CD4-positive, alpha-beta T cell (primary cell): ENCODE data around the gene TSHZ1. TPM values are rescaled to one million over a fixed set of nuclear protein-coding genes. Genes with fewer than 3 reads are reported as not detected.
A peak's percentile ranks its signal among the peaks of the same experiment; 100 is the strongest.

Experiments used
- ATAC-seq: fragments of 200-7000 bp; cut with Tn5 transposase; one replicate; pipeline ENCODE4 v1.10.0; 2022; ENCODE audit warnings: mild to moderate bottlenecking; ENCODE audit not compliant: poor library complexity
- CTCF ChIA-PET: fragments of 350-600 bp; sonication (Branson Sonifier 250); formaldehyde crosslinking; loops from one replicate; lab custom pipeline; 2021; ENCODE audit warnings: antibody characterized with exemption, inconsistent platforms; lab: Charles Lee
- POLR2A ChIA-PET: fragments of 350-600 bp; sonication (Branson Sonifier 250); formaldehyde crosslinking; loops from one replicate; lab custom pipeline; 2021; ENCODE audit warnings: antibody characterized with exemption, inconsistent platforms; lab: Charles Lee
- DNase-seq, 14 experiments: peaks; one replicate each; pipeline ENCODE4 v3.0.0-alpha.2; 2013 to 2020; ENCODE audit warnings: mixed read lengths in 2 of 14
- H3K27ac ChIP-seq, 2 donors: one replicate each; pipeline versions ENCODE4 v1.5.1 to v1.7.0; 2013; ENCODE audit warnings: low read length in 2 of 2, low read depth in 1 of 2, mild to moderate bottlenecking in 1 of 2
- H3K27me3 ChIP-seq, 2 experiments: 1 replicate in 1 of 2; 2 replicates in 1 of 2; pipeline versions ENCODE4 v1.6.1 to v1.7.0; 2013; ENCODE audit warnings: low read length in 2 of 2, control low read depth in 1 of 2, mild to moderate bottlenecking in 1 of 2, moderate library complexity in 1 of 2; ENCODE audit not compliant: insufficient read depth in 2 of 2, control insufficient read depth in 1 of 2
- H3K36me3 ChIP-seq: one replicate; pipeline ENCODE4 v1.6.1; 2013; ENCODE audit warnings: low read length, control low read depth; ENCODE audit not compliant: insufficient read depth
- H3K4me1 ChIP-seq: one replicate; pipeline ENCODE4 v1.6.1; 2013; ENCODE audit warnings: low read length, control low read depth; ENCODE audit not compliant: insufficient read depth
- H3K4me3 ChIP-seq: one replicate; pipeline ENCODE4 v1.5.1; 2013; ENCODE audit warnings: mild to moderate bottlenecking, low read length, moderate library complexity
- H3K9me3 ChIP-seq, 2 experiments: 1 replicate in 1 of 2; 2 replicates in 1 of 2; pipeline versions ENCODE4 v1.6.1 to v1.7.0; 2013; ENCODE audit warnings: low read length in 2 of 2, mild to moderate bottlenecking in 2 of 2, control low read depth in 1 of 2, moderate library complexity in 1 of 2; ENCODE audit not compliant: control insufficient read depth in 1 of 2, insufficient read depth in 1 of 2
- H3K27ac Mint-ChIP-seq: one replicate; pipeline ENCODE4 v1.8.0; 2020; ENCODE audit warnings: mixed read lengths
- H3K27me3 Mint-ChIP-seq: one replicate; pipeline ENCODE4 v1.8.0; 2021; ENCODE audit warnings: mixed read lengths
- H3K36me3 Mint-ChIP-seq: one replicate; pipeline ENCODE4 v1.8.0; 2021; ENCODE audit warnings: low read depth, mixed read lengths
- H3K4me1 Mint-ChIP-seq: one replicate; pipeline ENCODE4 v1.8.0; 2021; ENCODE audit warnings: low read depth, mixed read lengths
- H3K4me3 Mint-ChIP-seq: one replicate; pipeline ENCODE4 v1.8.0; 2020; ENCODE audit warnings: mild to moderate bottlenecking, mixed read lengths
- H3K9me3 Mint-ChIP-seq: one replicate; pipeline ENCODE4 v1.8.0; 2020; ENCODE audit warnings: mixed read lengths
- intact Hi-C, 2 experiments: fragments of 100-400 bp; cut with DNase I in 1 of 2; cut with micrococcal nuclease in 1 of 2; formaldehyde crosslinking; loops; one replicate each; pipeline versions ENCODE4 v1.15.1 to v1.9.0; 2023 to 2025; cut with DNase I, micrococcal nuclease
- total RNA-seq, 174 experiments: library from RNA in 2 of 174; stranded (reverse) in 2 of 174; gene quantifications; one replicate each; pipeline ENCODE4 v1.2.3 and lab custom pipeline; 2021 to 2026
- TF ChIP-seq, protein P1 (sequence below): fragments of 200-600 bp; IDR thresholded peaks from one replicate; pipeline ENCODE4 v1.8.0; 2022; ENCODE audit warnings: antibody characterized with exemption, mild to moderate bottlenecking

The TSHZ1 gene
- total RNA-seq, 2 experiments from 2014 or later = 19.9 to 21.5 TPM

DNA sequence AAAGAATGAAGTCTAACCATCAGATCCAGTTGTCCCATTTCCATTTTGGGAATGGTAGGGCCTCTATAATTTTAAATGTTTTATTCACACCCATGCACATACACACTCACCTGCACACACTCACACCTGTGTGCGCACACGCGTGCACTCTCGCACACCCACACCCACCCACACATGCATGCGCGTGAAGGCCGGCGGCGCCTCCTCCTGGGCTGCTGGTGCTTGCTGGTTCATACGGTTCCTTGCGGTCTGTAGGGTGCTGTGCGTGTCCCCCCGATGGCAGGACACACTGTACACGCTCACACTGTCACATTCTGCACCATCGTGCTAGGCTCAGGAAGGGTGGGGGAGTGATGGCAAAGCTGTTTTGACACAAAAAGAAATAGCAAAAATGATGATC lies 63.2 kb downstream of the TSHZ1 start:
- ATAC-seq (no peak), DNase-seq (no peak)
- Histone ChIP-seq H3K9me3 (no peaks in the 10 kb centered on the region), H3K27ac (no peak overlapping the region), H3K27me3 (no peaks in the 10 kb centered on the region), H3K4me3 (no peak overlapping the region), H3K36me3 (no peaks in the 10 kb centered on the region), H3K4me1 (peaks cover 38% of the 10 kb centered on the region)
- CTCF ChIA-PET = no interaction called here
- Mint-ChIP-seq H3K4me3 (no peak overlapping the region), H3K9me3 (no peaks in the 10 kb centered on the region), H3K36me3 (no peaks in the 10 kb centered on the region), H3K27ac (no peak overlapping the region), H3K4me1 (peaks cover 78% of the 10 kb centered on the region), H3K27me3 (no peaks in the 10 kb centered on the region)
- TF ChIP-seq, protein P1, sequence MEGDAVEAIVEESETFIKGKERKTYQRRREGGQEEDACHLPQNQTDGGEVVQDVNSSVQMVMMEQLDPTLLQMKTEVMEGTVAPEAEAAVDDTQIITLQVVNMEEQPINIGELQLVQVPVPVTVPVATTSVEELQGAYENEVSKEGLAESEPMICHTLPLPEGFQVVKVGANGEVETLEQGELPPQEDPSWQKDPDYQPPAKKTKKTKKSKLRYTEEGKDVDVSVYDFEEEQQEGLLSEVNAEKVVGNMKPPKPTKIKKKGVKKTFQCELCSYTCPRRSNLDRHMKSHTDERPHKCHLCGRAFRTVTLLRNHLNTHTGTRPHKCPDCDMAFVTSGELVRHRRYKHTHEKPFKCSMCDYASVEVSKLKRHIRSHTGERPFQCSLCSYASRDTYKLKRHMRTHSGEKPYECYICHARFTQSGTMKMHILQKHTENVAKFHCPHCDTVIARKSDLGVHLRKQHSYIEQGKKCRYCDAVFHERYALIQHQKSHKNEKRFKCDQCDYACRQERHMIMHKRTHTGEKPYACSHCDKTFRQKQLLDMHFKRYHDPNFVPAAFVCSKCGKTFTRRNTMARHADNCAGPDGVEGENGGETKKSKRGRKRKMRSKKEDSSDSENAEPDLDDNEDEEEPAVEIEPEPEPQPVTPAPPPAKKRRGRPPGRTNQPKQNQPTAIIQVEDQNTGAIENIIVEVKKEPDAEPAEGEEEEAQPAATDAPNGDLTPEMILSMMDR = no peak
- intact Hi-C loops = no loop called here
- POLR2A ChIA-PET = no interaction called here

DNA sequence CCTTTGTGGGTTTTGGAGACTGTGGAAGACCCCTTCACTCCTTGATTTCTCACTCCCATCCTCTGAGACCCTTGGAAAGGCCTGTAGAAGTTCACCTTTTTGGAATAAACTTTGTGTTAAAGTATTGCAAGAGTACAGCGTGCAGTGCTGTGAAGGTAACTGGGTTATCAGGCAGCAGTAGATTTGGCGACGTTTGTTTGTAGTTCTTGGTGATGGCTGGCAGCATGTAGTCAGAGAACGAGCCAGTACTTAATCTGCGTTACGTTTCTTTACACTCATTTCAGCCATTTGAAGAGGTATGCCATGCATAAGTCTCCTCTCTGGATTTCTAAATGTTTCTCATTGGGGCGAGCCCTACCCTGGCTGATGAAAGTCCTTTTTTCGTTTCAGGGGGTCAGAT lies 64.6 kb downstream of the TSHZ1 start:
- H3K4me1 Mint-ChIP-seq = peaks cover 79% of the 10 kb centered on the region
- ChIA-PET CTCF (no interaction called here), POLR2A (no interaction called here)

DNA sequence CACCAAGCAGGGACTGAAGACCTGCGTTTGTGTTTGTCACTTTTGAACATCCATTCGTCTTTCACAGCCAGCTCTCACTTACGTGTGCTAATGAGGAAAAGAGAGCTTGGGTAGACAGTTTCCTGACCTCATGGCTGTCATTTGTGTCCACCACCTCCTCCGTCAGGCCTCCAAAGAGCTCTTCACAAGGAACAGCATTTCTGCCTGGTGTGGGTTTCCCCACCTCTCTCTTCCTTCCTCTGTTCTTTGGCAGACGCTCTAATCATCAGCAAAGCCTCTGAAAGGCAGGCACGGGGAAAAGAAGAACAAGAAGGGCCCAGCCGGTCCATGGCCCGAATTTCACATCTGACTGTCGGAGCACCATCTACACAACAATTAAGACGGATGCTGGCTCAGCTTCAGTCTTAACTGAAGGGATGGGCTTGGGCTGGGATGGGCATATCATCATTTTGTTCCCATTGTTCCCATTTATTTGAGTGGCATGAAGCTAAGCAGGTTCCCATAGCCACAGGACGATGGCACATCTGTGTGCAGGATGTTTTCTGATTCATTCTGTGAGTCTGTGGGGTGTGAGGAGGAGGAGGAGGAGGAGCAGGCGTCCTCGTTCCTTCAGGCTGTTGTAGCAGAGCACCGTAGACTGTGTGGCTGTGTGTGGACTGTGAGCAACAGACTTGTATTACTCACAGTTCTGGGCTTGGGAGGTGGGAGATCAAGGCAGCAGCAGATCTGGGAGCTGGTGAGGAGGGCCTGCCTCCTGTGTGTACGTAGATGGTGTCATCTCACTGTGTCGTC lies 66.4 kb downstream of the TSHZ1 start:
- CTCF ChIA-PET = no interaction called here
- H3K4me3 ChIP-seq = no peak overlapping the region
- TF ChIP-seq, protein P1 = no peak
- POLR2A ChIA-PET = interaction anchor here (0.7 kb wide), 1 partner anchor 29 kb away, joined by 3 read pairs; no protein-coding TSS in a partner anchor
- H3K36me3 Mint-ChIP-seq = peaks cover 9% of the 10 kb centered on the region
- H3K4me1 ChIP-seq = peaks cover 33% of the 10 kb centered on the region
- H3K27ac ChIP-seq = no peak overlapping the region
- H3K9me3 Mint-ChIP-seq = no peaks in the 10 kb centered on the region
- H3K27me3 ChIP-seq = no peaks in the 10 kb centered on the region
- no peak overlapping the region for H3K4me3 Mint-ChIP-seq
- no peaks in the 10 kb centered on the region for H3K36me3 ChIP-seq
- no peaks in the 10 kb centered on the region for H3K27me3 Mint-ChIP-seq
- H3K9me3 ChIP-seq = peaks cover 0 to 8% of the 10 kb centered on the region in 2 experiments
- H3K4me1 Mint-ChIP-seq = peaks cover 68% of the 10 kb centered on the region
- intact Hi-C loops = no loop called here
- ATAC-seq = no peak
- peak in 1 of 14 experiments; percentile 12 for DNase-seq
- H3K27ac Mint-ChIP-seq = peak overlapping the region; percentile 62

More for the DNA sequence above, 64.6 kb downstream of the TSHZ1 start:
- no peaks in the 10 kb centered on the region for H3K27me3 ChIP-seq
- TF ChIP-seq, protein P1 = no peak
- ATAC-seq = no peak
- H3K27ac Mint-ChIP-seq = no peak overlapping the region
- no peaks in the 10 kb centered on the region for H3K9me3 ChIP-seq
- H3K36me3 Mint-ChIP-seq = peaks cover 2% of the 10 kb centered on the region
- no peaks in the 10 kb centered on the region for H3K27me3 Mint-ChIP-seq
- peaks cover 37% of the 10 kb centered on the region for H3K4me1 ChIP-seq
- no peak overlapping the region for H3K4me3 ChIP-seq
- H3K9me3 Mint-ChIP-seq = no peaks in the 10 kb centered on the region
- intact Hi-C loops = no loop called here
- no peak overlapping the region for H3K27ac ChIP-seq
- no peak overlapping the region for H3K4me3 Mint-ChIP-seq
- no peak for DNase-seq
- no peaks in the 10 kb centered on the region for H3K36me3 ChIP-seq
